Occipital lobe (tissue), 2 donors: ENCODE data around the gene TPCN1. TPM values are rescaled to one million over a fixed set of nuclear protein-coding genes. Genes with fewer than 3 reads are reported as not detected.

Experiments used
- DNase-seq: peaks from one replicate; lab custom pipeline; 2025; lab: John Stamatoyannopoulos, UW
- total RNA-seq: library from RNA; depleted of rRNA; stranded (reverse); fragments of >200 nt; gene quantifications from one replicate; pipeline ENCODE4 v1.2.3, GENCODE V29; 2014

Gene TPCN1
- total RNA-seq, 1 donor from 2014 or later: 4.7 TPM

- no peak for DNase-seq
Observed at GRCh38 chr12:113260636-113261300, 39.5 kb downstream of the TPCN1 start.

- no peak for DNase-seq
Observed at GRCh38 chr12:113261847-113262470, 40.7 kb downstream of the TPCN1 start.

GRCh38 chr12:113262710-113263109 lies 41.4 kb downstream of the TPCN1 start:
- no peak for DNase-seq

GRCh38 chr12:113263431-113263963 lies 42.2 kb downstream of the TPCN1 start:
- no peak for DNase-seq

DNA sequence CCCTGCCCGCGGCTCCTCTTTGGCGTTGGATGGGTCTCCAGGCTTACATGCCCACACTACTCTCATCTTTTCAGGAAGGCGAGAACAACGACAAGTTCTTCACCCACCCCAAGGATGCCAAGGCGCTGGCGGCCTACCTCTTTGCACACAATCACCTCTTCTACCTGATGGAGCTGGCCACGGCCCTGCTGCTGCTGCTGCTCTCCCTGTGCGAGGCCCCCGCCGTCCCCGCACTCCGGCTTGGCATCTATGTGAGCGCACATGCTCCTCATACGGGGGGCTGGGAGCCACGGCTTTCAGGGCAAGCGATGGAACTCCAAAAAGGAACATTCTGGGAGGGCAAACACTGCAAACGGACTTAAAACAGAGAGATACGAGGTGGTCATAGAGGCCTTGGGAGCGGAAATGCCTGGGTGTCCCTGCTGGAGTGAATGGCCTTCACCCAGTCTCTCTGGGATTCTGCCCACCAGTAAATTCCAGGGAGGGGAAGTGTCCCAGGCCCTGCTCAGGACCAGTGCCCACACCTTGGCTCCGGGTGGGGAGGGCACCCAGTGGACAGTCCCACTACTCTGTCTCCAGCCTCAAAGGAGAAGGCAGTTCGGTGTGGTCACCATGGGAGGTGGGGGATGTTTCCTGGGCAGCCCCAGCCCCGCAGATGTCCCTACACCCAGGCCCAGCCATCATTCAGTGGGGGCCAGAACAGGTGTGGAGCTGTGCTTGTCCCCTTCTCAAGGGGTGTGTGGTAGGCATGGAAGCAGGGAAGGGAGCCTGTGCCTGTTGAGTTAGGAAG lies 45.0 kb downstream of the TPCN1 start:
- no peak for DNase-seq

- no peak for DNase-seq
Observed at GRCh38 chr12:113267621-113268020, 46.4 kb downstream of the TPCN1 start.

GRCh38 chr12:113268136-113268535 lies 46.9 kb downstream of the TPCN1 start:
- no peak for DNase-seq

- no peak for DNase-seq
Observed at GRCh38 chr12:113268621-113269020, 47.4 kb downstream of the TPCN1 start.

DNA sequence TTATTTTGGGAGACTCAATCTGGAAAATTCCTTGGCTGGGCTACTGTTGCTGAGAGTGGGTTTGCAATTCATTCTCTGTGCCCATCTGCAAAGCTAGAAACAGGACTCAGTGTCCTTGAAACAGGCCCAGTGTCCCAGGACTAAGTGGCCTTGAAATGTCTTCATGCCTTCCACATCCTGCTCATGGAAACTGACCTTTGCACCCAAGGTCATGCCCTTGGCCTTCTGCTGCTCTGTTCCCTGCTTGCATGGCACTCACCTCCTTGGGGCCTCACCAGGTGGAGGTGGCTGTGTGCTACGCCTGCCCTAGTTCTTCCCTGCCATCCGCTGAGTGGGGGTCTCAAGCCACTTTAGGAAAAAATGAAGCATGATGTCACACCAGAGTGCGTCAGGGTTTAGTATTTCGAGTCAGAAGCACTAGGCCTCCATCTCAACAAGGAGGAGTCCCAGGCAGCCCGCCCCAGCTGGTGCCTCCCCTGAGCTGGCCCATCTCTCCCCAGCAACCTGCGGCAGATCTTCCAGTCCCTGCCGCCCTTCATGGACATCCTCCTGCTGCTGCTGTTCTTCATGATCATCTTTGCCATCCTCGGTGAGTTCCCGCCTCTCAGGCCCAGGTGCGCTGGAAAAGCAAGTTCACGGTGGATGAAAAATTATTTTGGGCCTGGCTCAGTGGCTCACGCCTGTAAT lies 48.1 kb downstream of the TPCN1 start:
- DNase-seq: no peak

DNA sequence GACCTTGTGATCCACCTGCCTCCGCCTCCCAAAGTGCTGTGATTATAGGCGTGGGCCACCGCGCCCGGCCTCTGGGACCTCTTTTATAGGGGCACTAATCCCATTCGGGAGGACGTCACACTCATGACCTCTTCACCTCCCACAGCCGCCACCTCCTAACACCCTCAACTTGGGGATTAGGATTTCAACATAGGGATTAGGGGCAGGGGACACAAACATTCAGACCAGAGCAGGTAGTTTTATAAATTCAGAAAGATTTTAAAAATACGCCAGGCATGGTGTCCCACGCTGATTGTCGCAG lies 49.4 kb downstream of the TPCN1 start:
- DNase-seq: no peak

- DNase-seq: no peak
Observed at GRCh38 chr12:113271466-113271852, 50.2 kb downstream of the TPCN1 start.

DNA sequence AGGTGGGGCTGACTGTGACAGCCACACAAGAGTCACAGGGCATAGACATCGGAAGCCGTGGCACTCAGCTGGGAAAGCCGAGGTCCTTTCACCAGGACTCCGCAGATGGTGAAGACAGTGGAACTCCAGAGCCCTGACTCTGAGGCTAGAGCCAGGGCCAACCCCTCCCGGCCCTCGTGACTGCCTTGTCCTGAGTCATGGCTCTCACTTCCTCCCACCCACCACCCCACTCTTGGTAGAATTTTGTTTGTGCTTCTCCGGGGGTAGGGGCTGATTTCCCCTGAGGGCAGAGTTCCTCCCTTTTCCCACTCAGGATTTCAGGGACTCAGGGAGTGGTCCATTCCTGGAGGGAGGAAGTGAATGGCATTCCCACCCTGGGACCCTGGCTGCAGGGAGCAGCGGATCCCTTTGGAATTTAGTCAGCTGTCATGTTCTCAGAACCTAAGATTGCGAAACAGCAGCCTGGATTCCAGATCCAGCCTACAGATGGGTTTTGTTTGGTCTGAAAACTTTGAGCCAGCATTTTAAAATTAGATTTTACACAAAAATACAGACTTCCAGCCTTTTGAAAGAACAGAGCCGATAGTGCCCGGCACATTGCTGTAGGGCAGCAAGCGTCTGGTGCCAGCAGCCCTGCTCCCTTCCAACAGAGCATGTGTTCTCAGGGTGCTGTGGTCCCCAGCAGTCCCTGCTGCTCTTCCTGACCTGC lies 50.7 kb downstream of the TPCN1 start:
- peak; percentile 66 for DNase-seq

DNA sequence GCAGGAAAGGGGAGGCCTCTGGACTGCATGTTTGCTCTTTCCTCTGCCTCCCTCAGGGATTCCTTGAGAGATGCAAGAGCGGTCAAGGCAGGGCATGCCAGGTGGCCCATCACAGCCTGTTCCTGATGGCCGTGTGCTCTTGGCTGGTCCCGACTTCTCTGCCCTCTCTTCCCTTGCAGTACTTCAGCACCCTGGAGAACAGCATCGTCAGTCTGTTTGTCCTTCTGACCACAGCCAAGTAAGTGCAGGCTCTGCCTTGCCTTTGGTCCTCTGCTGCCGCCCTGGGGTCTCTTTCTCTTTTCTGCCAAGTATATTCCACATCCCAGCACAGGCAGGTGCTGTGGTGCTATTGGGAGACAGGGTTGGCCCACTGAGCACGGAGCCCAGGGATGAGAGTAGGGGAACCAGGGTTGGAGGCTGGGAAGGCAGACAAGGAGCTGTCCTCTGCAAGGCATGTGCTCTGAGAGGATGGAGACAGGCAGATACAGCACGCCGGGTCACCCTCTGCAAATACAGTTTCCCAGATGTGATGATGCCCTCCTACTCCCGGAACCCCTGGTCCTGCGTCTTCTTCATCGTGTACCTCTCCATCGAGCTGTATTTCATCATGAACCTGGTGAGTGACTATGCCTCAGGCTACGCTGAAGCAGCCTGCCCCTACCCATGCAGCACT lies 51.9 kb downstream of the TPCN1 start:
- DNase-seq: no peak

- no peak for DNase-seq
Observed at GRCh38 chr12:113274848-113275247, 53.6 kb downstream of the TPCN1 start.

GRCh38 chr12:113276306-113276705 lies 55.0 kb downstream of the TPCN1 start:
- DNase-seq: no peak

DNA sequence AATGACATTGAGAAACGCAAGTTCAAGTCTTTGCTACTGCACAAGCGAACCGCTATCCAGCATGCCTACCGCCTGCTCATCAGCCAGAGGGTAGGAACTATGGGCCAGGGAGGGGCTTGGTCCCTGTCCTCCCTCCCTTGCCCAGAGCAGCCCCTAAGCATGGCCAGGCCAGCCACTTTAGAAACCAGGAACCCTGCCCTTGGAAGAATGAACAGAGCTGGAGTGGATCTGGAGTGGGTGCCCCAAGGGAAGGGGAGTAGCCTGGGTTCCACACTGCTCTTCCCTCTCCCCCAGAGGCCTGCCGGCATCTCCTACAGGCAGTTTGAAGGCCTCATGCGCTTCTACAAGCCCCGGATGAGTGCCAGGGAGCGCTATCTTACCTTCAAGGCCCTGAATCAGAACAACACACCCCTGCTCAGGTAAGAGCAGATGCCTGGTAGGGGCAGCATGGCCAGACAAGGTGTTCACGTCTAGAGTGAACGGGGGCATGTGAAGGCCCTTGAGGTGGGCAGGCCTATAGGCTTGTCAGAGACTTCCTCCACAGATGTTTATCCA lies 55.8 kb downstream of the TPCN1 start:
- DNase-seq: no peak

- DNase-seq: no peak
Observed at GRCh38 chr12:113277511-113277910, 56.2 kb downstream of the TPCN1 start.

DNA sequence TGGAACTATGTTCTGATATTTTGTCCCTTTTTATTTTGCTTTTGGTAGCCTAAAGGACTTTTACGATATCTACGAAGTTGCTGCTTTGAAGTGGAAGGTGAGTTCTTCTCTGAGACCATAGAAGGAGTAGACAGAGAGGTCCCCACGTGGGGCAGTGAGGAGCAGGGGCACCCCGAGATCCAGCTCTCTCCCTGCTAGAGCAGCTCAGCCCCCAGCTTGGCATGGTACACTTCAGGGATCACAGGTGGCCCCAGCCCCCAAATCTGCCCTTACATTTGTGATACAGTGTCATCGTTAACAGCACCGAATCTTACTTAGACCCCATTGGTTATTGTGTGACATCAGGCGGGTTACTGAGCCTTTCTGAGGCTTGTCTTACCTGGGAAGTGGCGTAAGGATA lies 56.9 kb downstream of the TPCN1 start:
- no peak for DNase-seq

DNA sequence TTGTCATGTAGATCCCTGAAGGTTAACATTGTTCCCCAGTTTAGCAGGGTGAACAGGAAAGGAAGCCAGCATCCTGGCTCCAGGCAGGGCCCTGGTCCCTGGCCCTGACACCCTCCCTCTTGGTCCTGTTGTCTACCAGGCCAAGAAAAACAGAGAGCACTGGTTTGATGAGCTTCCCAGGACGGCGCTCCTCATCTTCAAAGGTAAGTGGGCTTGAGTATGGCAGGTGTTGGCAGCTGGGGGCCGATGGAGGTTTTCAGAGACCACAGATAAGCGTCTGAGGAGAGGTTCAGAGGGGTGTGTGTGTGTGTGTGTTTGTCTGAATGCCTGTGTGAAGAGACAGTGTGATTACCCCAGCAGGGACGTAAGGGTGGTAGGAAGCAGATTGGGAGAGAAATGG lies 57.4 kb downstream of the TPCN1 start:
- no peak for DNase-seq

GRCh38 chr12:113284751-113285150 lies 63.5 kb downstream of the TPCN1 start:
- no peak for DNase-seq
